NCI-H1105 treated with DMSO at 0.1 percent for 48 hours (cell line): ENCODE data around the gene KCNJ6.
"Not testable (repeated sequence)": the region's sequence is repeated elsewhere in the genome, so short reads cannot be mapped to it uniquely, and the experiment has no call there.

Source experiments
- DNase-seq: peaks from one replicate; lab custom pipeline; 2025; lab: John Stamatoyannopoulos, UW

KCNJ6 gene

GRCh38 chr21:37916310-37917051 is at the start of gene KCNJ6:
Gene KCNJ6, minus strand, starts transcription at chr21:37916457. Its CDS starts 75,775 bp downstream, at chr21:37840682.
- DNase-seq = peak; percentile 82

- DNase-seq = no peak
Measured at GRCh38 chr21:37965088-37965805, 49.0 kb upstream of the KCNJ6 start.

- no peak for DNase-seq
Measured at GRCh38 chr21:37958537-37958936, 42.3 kb upstream of the KCNJ6 start.

GRCh38 chr21:37956772-37957171 is 40.5 kb upstream of the KCNJ6 start:
- no peak for DNase-seq

- DNase-seq = no peak
Measured at GRCh38 chr21:37945036-37945435, 28.8 kb upstream of the KCNJ6 start.

GRCh38 chr21:37944496-37944895 is 28.2 kb upstream of the KCNJ6 start:
- DNase-seq = no peak

- DNase-seq = peak; percentile 6
Measured at GRCh38 chr21:37940691-37941090, 24.4 kb upstream of the KCNJ6 start.

GRCh38 chr21:37939838-37940237 is 23.6 kb upstream of the KCNJ6 start:
- DNase-seq = no peak

- DNase-seq = no peak
Measured at GRCh38 chr21:37939251-37939650, 23.0 kb upstream of the KCNJ6 start.

GRCh38 chr21:37937668-37938067 is 21.4 kb upstream of the KCNJ6 start:
- DNase-seq = no peak

GRCh38 chr21:37936010-37936785 is 19.9 kb upstream of the KCNJ6 start:
- DNase-seq = no peak

- DNase-seq = no peak
Measured at GRCh38 chr21:37932936-37933335, 16.7 kb upstream of the KCNJ6 start.

GRCh38 chr21:37927711-37928110 is 11.5 kb upstream of the KCNJ6 start:
- DNase-seq = no peak

- no peak for DNase-seq
Measured at GRCh38 chr21:37921091-37921490, 4.8 kb upstream of the KCNJ6 start.

GRCh38 chr21:37920302-37920701 is 4.0 kb upstream of the KCNJ6 start:
- DNase-seq = not testable (repeated sequence)

- no peak for DNase-seq
Measured at GRCh38 chr21:37917612-37918011, 1.4 kb upstream of the KCNJ6 start.

GRCh38 chr21:37915941-37916309 is 332 bp downstream of the KCNJ6 start:
- no peak for DNase-seq

GRCh38 chr21:37915497-37915911 is 753 bp downstream of the KCNJ6 start:
- peak; percentile 74 for DNase-seq

- DNase-seq = peak; percentile 28
Measured at GRCh38 chr21:37912616-37913015, 3.6 kb downstream of the KCNJ6 start.

GRCh38 chr21:37909936-37910335 is 6.3 kb downstream of the KCNJ6 start:
- no peak for DNase-seq

- no peak for DNase-seq
Measured at GRCh38 chr21:37908691-37909090, 7.6 kb downstream of the KCNJ6 start.

GRCh38 chr21:37907076-37907475 is 9.2 kb downstream of the KCNJ6 start:
- DNase-seq = no peak

- DNase-seq = no peak
Measured at GRCh38 chr21:37905291-37905690, 11.0 kb downstream of the KCNJ6 start.
